K562 (cell line): ENCODE measurements around the gene CENPU. TPM values are rescaled to one million over a fixed set of nuclear protein-coding genes. Genes with fewer than 3 reads are reported as not detected.

Experiments used
- ELK1 ChIP-seq: sonication (generic); formaldehyde crosslinking; IDR thresholded peaks from 2 replicates; pipeline ENCODE4 v1.8.1; 2022; ENCODE audit warnings: missing genetic modification reagents
- ETV5 ChIP-seq: sonication (generic); formaldehyde crosslinking; IDR thresholded peaks from 2 replicates; pipeline ENCODE4 v1.4.0; 2020; ENCODE audit warnings: low read depth, mild to moderate bottlenecking, missing genetic modification reagents
- ETV6 ChIP-seq, 3 experiments: fragments of 150-350 bp in 1 of 3; sonication (generic) in 1 of 3; formaldehyde crosslinking in 1 of 3; IDR thresholded peaks; 2 replicates each; pipeline versions ENCODE4 v1.6.1 to v1.8.0; 2014 to 2022; ENCODE audit warnings: borderline replicate concordance in 2 of 3, low read depth in 2 of 3, antibody characterized with exemption in 1 of 3, low read length in 1 of 3, mild to moderate bottlenecking in 1 of 3, missing genetic modification reagents in 1 of 3
- HDAC2 ChIP-seq: fragments of 450-650 bp; IDR thresholded peaks from 2 replicates; pipeline ENCODE4 v1.6.1; 2016; ENCODE audit warnings: mild to moderate bottlenecking
- IFI16 ChIP-seq: fragments of 250-450 bp; sonication (Bioruptor Pico); IDR thresholded peaks from 2 replicates; pipeline ENCODE4 v2.1.2; 2022; ENCODE audit warnings: mild to moderate bottlenecking, inconsistent platforms
- MXI1 ChIP-seq: IDR thresholded peaks from 2 replicates; pipeline ENCODE4 v1.6.1; 2011; ENCODE audit warnings: low read depth, mild to moderate bottlenecking, improper control_type of control experiment, low read length
- NEUROD1 ChIP-seq: fragments of 150-350 bp; IDR thresholded peaks from 2 replicates; pipeline ENCODE4 v1.6.1; 2014; ENCODE audit warnings: borderline replicate concordance, low read length, low read depth; ENCODE audit not compliant: partially characterized antibody
- PREB ChIP-seq: sonication (generic); formaldehyde crosslinking; IDR thresholded peaks from 2 replicates; pipeline ENCODE4 v1.8.1; 2023; ENCODE audit warnings: mild to moderate bottlenecking, missing genetic modification reagents
- RAD21 ChIP-seq, 2 experiments: fragments of 250-450 bp in 1 of 2; fragments of 450-650 bp in 1 of 2; sonication (Bioruptor Pico) in 1 of 2; formaldehyde crosslinking in 1 of 2; IDR thresholded peaks in 1 of 2; conservative IDR thresholded peaks in 1 of 2; 2 replicates each; pipeline versions ENCODE4 v1.4.0 to v1.8.0; 2020 to 2022; ENCODE audit warnings: mild to moderate bottlenecking in 2 of 2, moderate library complexity in 1 of 2
- RUNX1 ChIP-seq: sonication (generic); IDR thresholded peaks from 2 replicates; pipeline ENCODE4 v1.6.1; 2016; ENCODE audit warnings: antibody characterized with exemption, low read depth
- TCFL5 ChIP-seq: fragments of 250-450 bp; sonication (Bioruptor Pico); conservative IDR thresholded peaks from 2 replicates; pipeline ENCODE4 v1.6.1; 2021; ENCODE audit warnings: mild to moderate bottlenecking, moderate library complexity, matching md5 sums
- ZNF444 ChIP-seq: fragments of 250-450 bp; sonication (Bioruptor Pico); IDR thresholded peaks from 2 replicates; pipeline ENCODE4 v1.4.0; 2020; ENCODE audit warnings: mild to moderate bottlenecking, moderate library complexity
- ZNF696 ChIP-seq: fragments of 250-450 bp; sonication (Bioruptor Pico); conservative IDR thresholded peaks from 2 replicates; pipeline ENCODE4 v1.4.0; 2020; ENCODE audit warnings: mild to moderate bottlenecking, moderate library complexity
- polyA plus RNA-seq, 8 experiments: library from polyadenylated mRNA; depleted of rRNA in 4 of 8; stranded (reverse) in 5 of 8; unstranded in 3 of 8; fragments of >200 nt; fragmentation: Nextera tagmentation in 2 of 8; fragmentation: Illumina TruSeq in 1 of 8; extraction: Ambion mirVana in 2 of 8; extraction: Trizol in 1 of 8; gene quantifications; 2 replicates each; pipeline versions ENCODE4 v1.2.1 to v1.2.3, GENCODE V29; 2011 to 2014; ENCODE audit warnings: inconsistent platforms in 1 of 8, missing spikeins in 1 of 8
- total RNA-seq, 7 experiments: library from RNA; depleted of rRNA in 6 of 7; stranded (reverse); fragments of >200 nt in 6 of 7; fragmentation: Illumina TruSeq in 2 of 7; extraction: Trizol in 2 of 7; gene quantifications; 2 replicates each; pipeline versions ENCODE4 v1.2.1 to v1.2.3, GENCODE V29; 2011 to 2021; ENCODE audit warnings: low replicate concordance in 1 of 7
- TF ChIP-seq, protein P1 (sequence below): sonication (generic); formaldehyde crosslinking; IDR thresholded peaks from 2 replicates; pipeline ENCODE4 v1.4.0; 2020; ENCODE audit warnings: mild to moderate bottlenecking, missing genetic modification reagents
- TF ChIP-seq, protein P2 (sequence below): fragments of 250-450 bp; sonication (Bioruptor Pico); IDR thresholded peaks from 2 replicates; pipeline ENCODE4 v1.4.0; 2020; ENCODE audit warnings: mild to moderate bottlenecking, moderate library complexity
- TF ChIP-seq, protein P3 (sequence below), 2 experiments: fragments of 200-800 bp in 1 of 2; sonication (Bioruptor generic) in 1 of 2; sonication (generic) in 1 of 2; formaldehyde crosslinking in 1 of 2; IDR thresholded peaks in 1 of 2; conservative IDR thresholded peaks in 1 of 2; 2 replicates each; pipeline versions ENCODE4 v1.5.0 to v1.6.1; 2016 to 2020; ENCODE audit warnings: missing compliant biosample characterization in 1 of 2, missing genetic modification characterization in 1 of 2, missing genetic modification reagents in 1 of 2

Gene CENPU
- total and polyA plus RNA-seq, 9 of the 15 experiments (the other 6 are each of a cell fraction or from before 2014, with no cell fraction given): 39.4 to 98.7 (median 84.3) TPM

GRCh38 chr4:184684491-184685189, 49.3 kb downstream of the CENPU start (continued):
- TF ChIP-seq, protein P1, sequence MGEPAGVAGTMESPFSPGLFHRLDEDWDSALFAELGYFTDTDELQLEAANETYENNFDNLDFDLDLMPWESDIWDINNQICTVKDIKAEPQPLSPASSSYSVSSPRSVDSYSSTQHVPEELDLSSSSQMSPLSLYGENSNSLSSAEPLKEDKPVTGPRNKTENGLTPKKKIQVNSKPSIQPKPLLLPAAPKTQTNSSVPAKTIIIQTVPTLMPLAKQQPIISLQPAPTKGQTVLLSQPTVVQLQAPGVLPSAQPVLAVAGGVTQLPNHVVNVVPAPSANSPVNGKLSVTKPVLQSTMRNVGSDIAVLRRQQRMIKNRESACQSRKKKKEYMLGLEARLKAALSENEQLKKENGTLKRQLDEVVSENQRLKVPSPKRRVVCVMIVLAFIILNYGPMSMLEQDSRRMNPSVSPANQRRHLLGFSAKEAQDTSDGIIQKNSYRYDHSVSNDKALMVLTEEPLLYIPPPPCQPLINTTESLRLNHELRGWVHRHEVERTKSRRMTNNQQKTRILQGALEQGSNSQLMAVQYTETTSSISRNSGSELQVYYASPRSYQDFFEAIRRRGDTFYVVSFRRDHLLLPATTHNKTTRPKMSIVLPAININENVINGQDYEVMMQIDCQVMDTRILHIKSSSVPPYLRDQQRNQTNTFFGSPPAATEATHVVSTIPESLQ: no peak
- TF ChIP-seq IFI16 (CRISPR knock-in tag) (no peak), NEUROD1 (peak; percentile 93), HDAC2 (peak; percentile 97), ETV5 (CRISPR knock-in tag) (peak; percentile 80), ELK1 (CRISPR knock-in tag) (no peak), PREB (CRISPR knock-in tag) (no peak), ZNF444 (CRISPR knock-in tag) (no peak), RAD21 (CRISPR knock-in tag; conservative IDR thresholded peaks at IDR 0.05 in 1 of 2, IDR thresholded peaks at IDR 0.05 in 1 of 2) (peak in 1 of 2 experiments; percentile 2; a peak in 1 of 4 replicates), MXI1 (0 out of 2 replicates have a peak, but pooled peaks have one; percentile 38), ETV6 (IDR thresholded peaks at IDR 0.05; ENCODE audit: borderline replicate concordance in 1 of 2, low read depth in 2 of 2, low read length in 1 of 2) (peak in 1 of 2 experiments; percentile 81; a peak in 2 of 4 replicates), ETV6 (CRISPR knock-in tag; IDR thresholded peaks at IDR 0.05; ENCODE audit: borderline replicate concordance) (no peak), TCFL5 (CRISPR knock-in tag) (no peak), ZNF696 (CRISPR knock-in tag) (no peak), RUNX1 (peak; percentile 99)
- TF ChIP-seq, protein P2, sequence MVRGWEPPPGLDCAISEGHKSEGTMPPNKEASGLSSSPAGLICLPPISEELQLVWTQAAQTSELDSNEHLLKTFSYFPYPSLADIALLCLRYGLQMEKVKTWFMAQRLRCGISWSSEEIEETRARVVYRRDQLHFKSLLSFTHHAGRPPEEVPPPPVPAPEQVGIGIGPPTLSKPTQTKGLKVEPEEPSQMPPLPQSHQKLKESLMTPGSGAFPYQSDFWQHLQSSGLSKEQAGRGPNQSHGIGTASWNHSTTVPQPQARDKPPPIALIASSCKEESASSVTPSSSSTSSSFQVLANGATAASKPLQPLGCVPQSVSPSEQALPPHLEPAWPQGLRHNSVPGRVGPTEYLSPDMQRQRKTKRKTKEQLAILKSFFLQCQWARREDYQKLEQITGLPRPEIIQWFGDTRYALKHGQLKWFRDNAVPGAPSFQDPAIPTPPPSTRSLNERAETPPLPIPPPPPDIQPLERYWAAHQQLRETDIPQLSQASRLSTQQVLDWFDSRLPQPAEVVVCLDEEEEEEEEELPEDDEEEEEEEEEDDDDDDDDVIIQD (CRISPR knock-in tag): no peak
- TF ChIP-seq, protein P3, sequence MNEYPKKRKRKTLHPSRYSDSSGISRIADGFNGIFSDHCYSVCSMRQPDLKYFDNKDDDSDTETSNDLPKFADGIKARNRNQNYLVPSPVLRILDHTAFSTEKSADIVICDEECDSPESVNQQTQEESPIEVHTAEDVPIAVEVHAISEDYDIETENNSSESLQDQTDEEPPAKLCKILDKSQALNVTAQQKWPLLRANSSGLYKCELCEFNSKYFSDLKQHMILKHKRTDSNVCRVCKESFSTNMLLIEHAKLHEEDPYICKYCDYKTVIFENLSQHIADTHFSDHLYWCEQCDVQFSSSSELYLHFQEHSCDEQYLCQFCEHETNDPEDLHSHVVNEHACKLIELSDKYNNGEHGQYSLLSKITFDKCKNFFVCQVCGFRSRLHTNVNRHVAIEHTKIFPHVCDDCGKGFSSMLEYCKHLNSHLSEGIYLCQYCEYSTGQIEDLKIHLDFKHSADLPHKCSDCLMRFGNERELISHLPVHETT (CRISPR knock-in tag; conservative IDR thresholded peaks at IDR 0.05 in 1 of 2, IDR thresholded peaks at IDR 0.05 in 1 of 2): peak in 1 of 2 experiments; percentile 84; a peak in 2 of 4 replicates
